Measurements from ENCODE around the gene GPR25.

- TF ChIP-seq POLR2AphosphoS5 (IDR thresholded peaks at IDR 0.05; ENCODE audit: low read depth, low read length): no peak
- no peak for TF ChIP-seq TAF1 (IDR thresholded peaks at IDR 0.05; ENCODE audit: borderline replicate concordance, low read depth, low read length)
- no peak for TF ChIP-seq POLR2A (IDR thresholded peaks at IDR 0.05; ENCODE audit: low read depth, low read length)
Measured at GRCh38 chr1:200845360-200845759, 27.4 kb upstream of the GPR25 start.
